K562 (cell line): ENCODE data around the gene ZNF775. TPM values are rescaled to one million over a fixed set of nuclear protein-coding genes. Genes with fewer than 3 reads are reported as not detected.

ENCODE experiments used
- ATAC-seq: fragments of 200-7000 bp; cut with Tn5 transposase; 3 replicates; pipeline ENCODE4 v1.9.1; 2020; ENCODE audit warnings: moderate library complexity
- BruUV-seq: library from RNA; stranded (reverse); fragments of 400-500 nt; replicated peaks from 2 replicates; lab custom pipeline; 2021; lab: Mats Ljungman, UMichigan
- CTCF ChIA-PET: fragments of 300-600 bp; formaldehyde crosslinking; extraction: SDS; loops from one replicate; lab custom pipeline; 2021; ENCODE audit warnings: low intra/inter-chr PET ratio; lab: Yijun Ruan, JAX
- POLR2A ChIA-PET: fragments of 300-600, 350-650 bp; sonication (Branson Sonifier 250); formaldehyde crosslinking; extraction: SDS; loops from one replicate; lab custom pipeline; 2021; ENCODE audit warnings: antibody characterized with exemption, inconsistent platforms; lab: Yijun Ruan, JAX
- DNase-seq, 4 experiments: peaks; one replicate each; pipeline versions ENCODE4 v3.0.0 to v3.0.0-alpha.2; 2011 to 2018; ENCODE audit warnings: low spot score in 3 of 4, mixed read lengths in 3 of 4; ENCODE audit errors: extremely low read depth in 1 of 4
- FAIRE-seq: peaks from 2 replicates; lab custom pipeline; 2011; peaks lifted over from hg19 to GRCh38; lab: Jason Lieb, UNC
- H2AFZ ChIP-seq: 2 replicates; pipeline ENCODE4 v1.6.0; 2011; ENCODE audit warnings: low read depth, low read length, control low read depth, inconsistent platforms
- H3K27ac ChIP-seq: fragments of 200-600 bp; 3 replicates; pipeline ENCODE4 v1.8.0; 2011; ENCODE audit warnings: low read depth, mild to moderate bottlenecking, control low read depth, inconsistent platforms, low read length, moderate library complexity, mixed read lengths; ENCODE audit errors: extremely low read depth
- H3K27me3 ChIP-seq, 2 experiments: fragments of 300-600 bp in 1 of 2; 2 replicates in 1 of 2; 3 replicates in 1 of 2; pipeline versions ENCODE4 v1.6.0 to v1.8.0; 2011; ENCODE audit warnings: inconsistent platforms in 2 of 2, low read length in 2 of 2, mild to moderate bottlenecking in 1 of 2, mixed read lengths in 1 of 2, moderate library complexity in 1 of 2; ENCODE audit not compliant: control insufficient read depth in 2 of 2, insufficient read depth in 2 of 2
- H3K36me3 ChIP-seq: fragments of 300-600 bp; 3 replicates; pipeline ENCODE4 v1.8.0; 2011; ENCODE audit warnings: mild to moderate bottlenecking, low read length, inconsistent platforms; ENCODE audit not compliant: control insufficient read depth, insufficient read depth
- H3K4me1 ChIP-seq, 2 experiments: fragments of 200-600 bp in 1 of 2; replicated peaks in 1 of 2; 2 replicates in 1 of 2; 3 replicates in 1 of 2; pipeline versions ENCODE4 v1.5.1 to v1.8.0; 2011; ENCODE audit warnings: inconsistent platforms in 2 of 2, low read length in 2 of 2, mild to moderate bottlenecking in 1 of 2, mixed read lengths in 1 of 2, moderate library complexity in 1 of 2; ENCODE audit not compliant: control insufficient read depth in 2 of 2, insufficient read depth in 2 of 2
- H3K4me2 ChIP-seq: 2 replicates; pipeline ENCODE4 v1.6.1; 2011; ENCODE audit warnings: low read length, control low read depth, inconsistent platforms, mixed read lengths; ENCODE audit not compliant: insufficient read depth
- H3K4me3 ChIP-seq: fragments of 200-600 bp; sonication (generic), shearing (Covaris generic); 2 replicates; pipeline ENCODE4 v1.5.1; 2016; ENCODE audit warnings: control low read depth, inconsistent platforms
- H3K79me2 ChIP-seq: fragments of 200-600 bp; 3 replicates; pipeline ENCODE4 v1.8.0; 2011; ENCODE audit warnings: low read length, inconsistent platforms; ENCODE audit not compliant: control insufficient read depth, insufficient read depth
- H3K9ac ChIP-seq, 2 experiments: 2 replicates each; pipeline versions ENCODE4 v1.6.0 to v1.6.1; 2011; ENCODE audit warnings: low read depth in 2 of 2, low read length in 2 of 2, control low read depth in 1 of 2, inconsistent platforms in 1 of 2, mild to moderate bottlenecking in 1 of 2, mixed read lengths in 1 of 2; ENCODE audit not compliant: insufficient read depth in 1 of 2
- H3K9me1 ChIP-seq: one replicate; pipeline ENCODE4 v1.6.0; 2011; ENCODE audit warnings: inconsistent platforms, mild to moderate bottlenecking, low read length, moderate library complexity; ENCODE audit not compliant: control insufficient read depth, insufficient read depth
- H3K9me3 ChIP-seq: replicated peaks from 2 replicates; pipeline ENCODE4 v1.5.1; 2011; ENCODE audit warnings: low read depth, low read length, inconsistent platforms; ENCODE audit not compliant: control insufficient read depth, insufficient read depth
- H4K20me1 ChIP-seq: replicated peaks from 2 replicates; pipeline ENCODE4 v1.6.1; 2011; ENCODE audit warnings: low read length, inconsistent platforms, mixed read lengths; ENCODE audit not compliant: control insufficient read depth, insufficient read depth
- CREB1 ChIP-seq, 2 experiments: sonication (generic) in 1 of 2; formaldehyde crosslinking in 1 of 2; IDR thresholded peaks; 2 replicates each; pipeline versions ENCODE4 v1.6.1 to v1.8.0; 2012 to 2022; ENCODE audit warnings: inconsistent platforms in 1 of 2, mild to moderate bottlenecking in 1 of 2, missing genetic modification reagents in 1 of 2, moderate library complexity in 1 of 2
- DLX4 ChIP-seq: fragments of 250-450 bp; sonication (Bioruptor Pico); IDR thresholded peaks from 2 replicates; pipeline ENCODE4 v1.6.1; 2021; ENCODE audit warnings: mild to moderate bottlenecking
- ERF ChIP-seq: fragments of 450-650 bp; formaldehyde crosslinking; IDR thresholded peaks from 2 replicates; pipeline ENCODE4 v1.4.0; 2020; ENCODE audit warnings: mild to moderate bottlenecking, mixed read lengths
- KLF16 ChIP-seq: IDR thresholded peaks from 2 replicates; pipeline ENCODE4 v1.6.1; 2016; ENCODE audit warnings: antibody characterized with exemption
- NFXL1 ChIP-seq: fragments of 450-650 bp; formaldehyde crosslinking; IDR thresholded peaks from 2 replicates; pipeline ENCODE4 v1.4.0; 2021; ENCODE audit warnings: mild to moderate bottlenecking
- PREB ChIP-seq: sonication (generic); formaldehyde crosslinking; IDR thresholded peaks from 2 replicates; pipeline ENCODE4 v1.8.1; 2023; ENCODE audit warnings: mild to moderate bottlenecking, missing genetic modification reagents
- SAFB ChIP-seq: fragments of 200-400 bp; formaldehyde crosslinking; IDR thresholded peaks from 2 replicates; pipeline ENCODE4 v1.6.1; 2017; ENCODE audit warnings: low read depth, low read length, borderline replicate concordance
- TSC22D4 ChIP-seq: fragments of 450-650 bp; IDR thresholded peaks from 2 replicates; pipeline ENCODE4 v1.6.1; 2016; ENCODE audit warnings: missing genetic modification characterization, missing biosample characterization, control low read depth
- ZBTB7A ChIP-seq: IDR thresholded peaks from 2 replicates; pipeline ENCODE4 v1.6.1; 2011; ENCODE audit warnings: low read depth, mild to moderate bottlenecking, low read length, moderate library complexity, borderline replicate concordance; ENCODE audit not compliant: control insufficient read depth
- ZNF282 ChIP-seq: sonication (generic); formaldehyde crosslinking; IDR thresholded peaks from 2 replicates; pipeline ENCODE4 v1.8.1; 2023; ENCODE audit warnings: missing genetic modification reagents
- ZNF398 ChIP-seq: fragments of 250-450 bp; sonication (Bioruptor Pico); IDR thresholded peaks from 2 replicates; pipeline ENCODE4 v1.8.0; 2021; ENCODE audit warnings: moderate library complexity, mild to moderate bottlenecking, inconsistent platforms
- ZNF41 ChIP-seq: fragments of 250-450 bp; sonication (Bioruptor Pico); conservative IDR thresholded peaks from 2 replicates; pipeline ENCODE4 v1.4.0; 2020; ENCODE audit warnings: mild to moderate bottlenecking
- ZNF780A ChIP-seq: fragments of 250-450 bp; sonication (Bioruptor Pico); IDR thresholded peaks from 2 replicates; pipeline ENCODE4 v1.5.0; 2021; ENCODE audit warnings: mild to moderate bottlenecking
- WGBS: fragments of 100-300 bp; shearing (Covaris generic); methylation state at CpG from one replicate; pipeline ENCODE4 v1.1.6; 2016; ENCODE audit warnings: low coverage, mixed read lengths; ENCODE audit not compliant: insufficient coverage; ENCODE audit errors: missing lambda C conversion rate; 5-methylcytosine and 5-hydroxymethylcytosine counted together
- in situ Hi-C: fragments of 300-500 bp; cut with MboI; formaldehyde crosslinking; loops from 4 replicates; pipeline ENCODE4 v1.15.0; 2018; ENCODE audit warnings: inconsistent platforms, mixed read lengths
- intact Hi-C: fragments of 100-400 bp; cut with micrococcal nuclease; formaldehyde crosslinking; loops from 2 replicates; pipeline ENCODE4 v1.14.2; 2022
- polyA plus RNA-seq, 8 experiments: library from polyadenylated mRNA; depleted of rRNA in 4 of 8; stranded (reverse) in 5 of 8; unstranded in 3 of 8; fragments of >200 nt; fragmentation: Nextera tagmentation in 2 of 8; fragmentation: Illumina TruSeq in 1 of 8; extraction: Ambion mirVana in 2 of 8; extraction: Trizol in 1 of 8; gene quantifications; 2 replicates each; pipeline versions ENCODE4 v1.2.1 to v1.2.3, GENCODE V29; 2011 to 2014; ENCODE audit warnings: inconsistent platforms in 1 of 8, missing spikeins in 1 of 8
- total RNA-seq, 7 experiments: library from RNA; depleted of rRNA in 6 of 7; stranded (reverse); fragments of >200 nt in 6 of 7; fragmentation: Illumina TruSeq in 2 of 7; extraction: Trizol in 2 of 7; gene quantifications; 2 replicates each; pipeline versions ENCODE4 v1.2.1 to v1.2.3, GENCODE V29; 2011 to 2021; ENCODE audit warnings: low replicate concordance in 1 of 7
- TF ChIP-seq, protein P1 (sequence below): fragments of 250-450 bp; sonication (Bioruptor Pico); IDR thresholded peaks from 2 replicates; pipeline ENCODE4 v1.8.0; 2021; ENCODE audit warnings: borderline replicate concordance, mild to moderate bottlenecking, moderate library complexity; ENCODE audit not compliant: poor library complexity, severe bottlenecking
- TF ChIP-seq, protein P2 (sequence below): IDR thresholded peaks from 2 replicates; pipeline ENCODE4 v1.6.1; 2012; ENCODE audit warnings: low read depth, low read length, improper control_type of control experiment, borderline replicate concordance

ZNF775 gene
- total and polyA plus RNA-seq, 9 of the 15 experiments (the other 6 are each of a cell fraction or from before 2014, with no cell fraction given), result 0.04 to 18.7 (median 4.9) TPM

DNA sequence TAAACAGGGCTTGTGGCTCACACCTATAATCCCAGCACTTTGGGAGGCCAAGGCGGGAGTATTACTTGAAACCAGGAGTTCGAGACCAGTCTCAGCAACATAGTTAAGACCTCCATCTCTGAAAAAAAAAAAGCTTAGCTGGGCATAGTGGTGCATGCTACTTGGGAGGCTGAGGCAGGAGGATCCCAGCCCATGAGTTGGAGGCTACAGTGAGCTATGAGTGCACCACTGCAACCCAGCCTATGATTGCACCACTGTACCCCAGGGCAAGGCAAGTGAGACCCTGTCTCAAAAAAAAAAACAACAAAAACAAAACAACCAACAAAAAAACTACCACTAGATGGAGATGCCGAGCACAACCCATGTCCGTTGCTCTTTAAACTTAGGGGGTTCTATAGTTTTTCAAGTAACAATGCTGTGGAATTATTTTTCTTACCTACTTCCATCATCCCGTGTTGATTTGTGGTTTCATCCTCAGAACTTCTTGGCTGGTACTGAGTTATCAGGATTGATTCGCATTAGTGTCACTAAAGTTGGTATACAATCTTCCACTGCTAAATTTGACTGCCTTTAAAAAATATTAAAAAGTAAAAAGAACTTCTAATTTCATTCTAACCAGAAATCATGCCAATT, 22.7 kb upstream of the ZNF775 start:
- no peak overlapping the region for H3K4me3 ChIP-seq
- H3K4me2 ChIP-seq, result no peak overlapping the region
- DNase-seq (peak; percentile 69 to 76 (median 70)), ATAC-seq (peak; percentile 52), FAIRE-seq (peak; percentile 67)
- BruUV-seq, result no TSS peak
- peaks cover 5% of the 10 kb centered on the region for H3K9me1 ChIP-seq
- peak overlapping the region; percentile 87 for H2AFZ ChIP-seq
- H3K27ac ChIP-seq, result no peak overlapping the region
- peaks cover 30 to 34% of the 10 kb centered on the region in 2 experiments; a peak in 4 of 5 replicates for H3K4me1 ChIP-seq
- POLR2A ChIA-PET, result interaction anchor here (1.3 to 2.8 kb wide), 4 partner anchors 10 to 18 kb away, joined by 3 to 12 read pairs (median 6); no protein-coding TSS in a partner anchor
- intact Hi-C loops (loop anchor here (1.0 to 10.0 kb wide), 5 partner anchors 22 to 398 kb away; partner anchors contain the start of gene ZNF775), in situ Hi-C loops (no loop called here)
- CTCF ChIA-PET, result interaction anchor here (0.6 to 1.6 kb wide), 2 partner anchors 22 to 64 kb away, joined by 3 to 16 read pairs; no protein-coding TSS in a partner anchor
- no peak overlapping the region for H3K9ac ChIP-seq
- no peaks in the 10 kb centered on the region for H3K36me3 ChIP-seq
- no peaks in the 10 kb centered on the region for H3K79me2 ChIP-seq
- H4K20me1 ChIP-seq, result no peaks in the 10 kb centered on the region
- no peaks in the 10 kb centered on the region for H3K9me3 ChIP-seq
- 6% methylated on average over 6 of the region's 6 CpGs for WGBS
- no peaks in the 10 kb centered on the region; a peak in 1 of 5 replicates for H3K27me3 ChIP-seq
- TF ChIP-seq CREB1 (IDR thresholded peaks at IDR 0.05), result no peak
- no peak for TF ChIP-seq CREB1 (CRISPR knock-in tag; IDR thresholded peaks at IDR 0.05)
- TF ChIP-seq ERF (CRISPR knock-in tag), result no peak
- peak; percentile 38; the same call in 1 of the 2 replicates for TF ChIP-seq KLF16
- no peak for TF ChIP-seq TSC22D4 (tag)
- TF ChIP-seq ZBTB7A, result peak; percentile 43; the same call in 1 of the 2 replicates
- peak; percentile 29; the same call in 1 of the 2 replicates for TF ChIP-seq PREB
- TF ChIP-seq NFXL1 (CRISPR knock-in tag), result no peak
- no peak for TF ChIP-seq DLX4 (CRISPR knock-in tag)
- TF ChIP-seq, protein P1, sequence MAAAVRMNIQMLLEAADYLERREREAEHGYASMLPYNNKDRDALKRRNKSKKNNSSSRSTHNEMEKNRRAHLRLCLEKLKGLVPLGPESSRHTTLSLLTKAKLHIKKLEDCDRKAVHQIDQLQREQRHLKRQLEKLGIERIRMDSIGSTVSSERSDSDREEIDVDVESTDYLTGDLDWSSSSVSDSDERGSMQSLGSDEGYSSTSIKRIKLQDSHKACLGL, result no peak
- no peak for TF ChIP-seq SAFB
- TF ChIP-seq ZNF398 (CRISPR knock-in tag), result no peak
- no peak for TF ChIP-seq ZNF282 (CRISPR knock-in tag)
- TF ChIP-seq, protein P2, sequence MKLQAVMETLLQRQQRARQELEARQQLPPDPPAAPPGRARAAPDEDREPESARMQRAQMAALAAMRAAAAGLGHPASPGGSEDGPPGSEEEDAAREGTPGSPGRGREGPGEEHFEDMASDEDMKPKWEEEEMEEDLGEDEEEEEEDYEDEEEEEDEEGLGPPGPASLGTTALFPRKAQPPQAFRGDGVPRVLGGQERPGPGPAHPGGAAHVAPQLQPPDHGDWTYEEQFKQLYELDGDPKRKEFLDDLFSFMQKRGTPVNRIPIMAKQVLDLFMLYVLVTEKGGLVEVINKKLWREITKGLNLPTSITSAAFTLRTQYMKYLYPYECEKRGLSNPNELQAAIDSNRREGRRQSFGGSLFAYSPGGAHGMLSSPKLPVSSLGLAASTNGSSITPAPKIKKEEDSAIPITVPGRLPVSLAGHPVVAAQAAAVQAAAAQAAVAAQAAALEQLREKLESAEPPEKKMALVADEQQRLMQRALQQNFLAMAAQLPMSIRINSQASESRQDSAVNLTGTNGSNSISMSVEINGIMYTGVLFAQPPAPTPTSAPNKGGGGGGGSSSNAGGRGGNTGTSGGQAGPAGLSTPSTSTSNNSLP, result no peak
- TF ChIP-seq ZNF780A, result no peak
- TF ChIP-seq ZNF41 (CRISPR knock-in tag), result no peak
